Stimulated activated CD4-positive, alpha-beta T cell treated with anti-CD3 and anti-CD28 coated beads, Interleukin-2, amount 100 ng/mL, for 4 hours (primary cell): Measurements from ENCODE around the gene PIK3CD.
"Not testable (repeated sequence)": the region's sequence is repeated elsewhere in the genome, so short reads cannot be mapped to it uniquely, and the experiment has no call there.

ENCODE experiments used
- DNase-seq: peaks from one replicate; pipeline ENCODE4 v3.0.0-alpha.2; 2020; ENCODE audit warnings: low read depth

PIK3CD gene

DNA sequence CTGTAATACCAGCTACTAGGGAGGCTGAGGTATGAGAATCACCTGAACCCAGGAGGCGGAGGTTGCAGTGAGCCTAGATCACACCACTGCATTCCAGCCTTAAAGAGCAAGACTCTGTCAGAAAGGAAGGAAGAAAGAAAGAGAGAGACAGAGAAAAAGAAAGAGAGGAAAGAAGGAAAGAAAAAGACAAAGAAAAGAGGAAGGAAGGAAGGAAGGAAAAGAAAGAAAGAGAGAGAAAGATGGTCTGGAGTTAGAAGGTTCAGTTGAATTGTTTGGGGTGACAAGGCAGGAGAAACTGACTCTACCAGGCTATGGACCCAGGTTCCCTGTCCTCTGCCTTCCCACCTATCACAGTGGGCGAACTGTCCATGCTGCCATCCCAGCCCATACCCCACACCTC lies 27.4 kb upstream of the PIK3CD start:
- no peak for DNase-seq

- DNase-seq: not testable (repeated sequence)
These were observed 26.5 kb upstream of the PIK3CD start for GRCh38 chr1:9625030-9625429.

- DNase-seq: no peak
These were observed 25.3 kb upstream of the PIK3CD start for GRCh38 chr1:9626201-9626608.

DNA sequence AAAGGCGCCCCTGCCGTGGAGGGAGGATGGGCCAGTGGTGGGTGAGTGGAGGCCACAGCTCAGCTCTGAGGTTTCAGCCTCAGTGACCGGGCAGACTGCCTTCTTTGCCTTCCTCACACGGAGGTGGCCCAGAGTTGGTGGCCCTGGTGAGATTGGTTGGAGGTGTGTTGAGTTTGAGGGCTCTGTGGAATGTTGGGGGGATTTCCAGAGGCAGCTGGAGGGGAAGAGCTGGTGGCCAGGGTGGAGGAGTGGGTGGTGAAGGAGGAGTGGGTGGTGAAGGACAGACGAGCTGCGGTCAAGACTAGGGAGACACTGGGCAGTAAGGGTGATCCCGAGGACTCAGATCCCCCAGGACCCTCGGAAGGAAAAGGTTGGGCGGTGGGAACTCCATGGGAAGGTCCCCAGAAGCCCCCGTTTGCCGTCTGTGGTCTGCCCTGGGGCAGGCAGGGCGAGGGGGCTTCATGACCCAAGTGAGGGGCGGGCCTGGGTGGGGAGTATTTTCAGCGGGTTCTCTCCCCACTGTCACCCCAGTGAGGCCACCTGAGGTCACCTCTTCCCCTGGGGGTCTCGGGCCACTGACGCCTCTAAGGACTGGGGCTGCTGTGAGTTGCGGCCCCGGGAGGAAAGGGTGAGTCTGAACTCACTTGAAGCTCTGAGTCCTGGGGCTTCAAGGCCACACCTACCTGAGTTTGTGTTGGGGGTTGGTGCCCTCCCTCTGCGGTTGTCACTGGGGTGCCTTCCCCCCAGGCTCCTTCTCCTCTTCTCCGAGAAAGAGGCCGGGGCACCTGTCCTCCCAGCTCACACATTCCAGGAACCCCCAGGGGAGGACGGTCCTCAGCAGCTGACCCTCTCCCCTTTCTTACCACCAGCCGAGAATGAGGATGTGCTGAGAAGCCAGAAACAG lies 22.7 kb upstream of the PIK3CD start:
- DNase-seq: peak; percentile 47

GRCh38 chr1:9629445-9630201 lies 21.9 kb upstream of the PIK3CD start:
- peak; percentile 53 for DNase-seq

DNA sequence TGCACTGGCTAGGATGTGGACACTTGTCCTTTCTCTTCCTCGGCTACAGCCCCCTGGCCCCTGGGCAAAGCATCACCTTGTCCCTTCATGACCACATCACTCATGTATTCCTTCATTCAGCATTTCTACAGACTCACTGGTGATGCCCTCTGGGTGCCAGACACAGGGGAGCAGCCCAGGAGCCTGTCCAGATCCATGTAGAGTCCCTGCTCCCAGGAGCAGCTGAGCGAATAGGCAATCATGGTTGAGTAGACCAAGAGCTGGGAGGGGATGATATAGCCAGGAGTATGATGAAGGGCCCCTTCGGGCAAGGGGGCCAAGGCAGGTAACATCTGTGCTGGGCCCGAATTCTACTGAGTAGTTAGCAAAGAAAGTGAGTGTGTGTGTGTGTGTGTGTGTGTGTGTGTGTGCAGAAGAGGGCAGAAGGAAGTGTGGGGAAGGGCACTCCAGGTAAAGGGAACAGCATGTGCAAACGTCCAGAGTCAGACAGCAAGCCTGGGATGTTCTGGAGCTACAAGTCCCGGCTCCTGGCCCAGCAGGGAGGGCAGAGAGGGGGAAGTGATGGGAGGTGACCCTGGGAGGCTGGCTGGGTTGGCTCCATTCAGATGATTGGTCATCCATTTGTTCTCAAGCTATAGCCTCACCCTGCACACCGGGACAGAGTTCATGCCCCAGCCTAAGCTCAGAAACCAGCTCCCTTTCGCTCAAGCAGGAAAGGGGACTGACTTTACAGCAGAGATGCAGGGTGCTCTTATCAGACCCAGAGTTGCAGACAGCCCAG lies 21.0 kb upstream of the PIK3CD start:
- DNase-seq: no peak

- DNase-seq: no peak
These were observed 19.9 kb upstream of the PIK3CD start for GRCh38 chr1:9631613-9632012.

DNA sequence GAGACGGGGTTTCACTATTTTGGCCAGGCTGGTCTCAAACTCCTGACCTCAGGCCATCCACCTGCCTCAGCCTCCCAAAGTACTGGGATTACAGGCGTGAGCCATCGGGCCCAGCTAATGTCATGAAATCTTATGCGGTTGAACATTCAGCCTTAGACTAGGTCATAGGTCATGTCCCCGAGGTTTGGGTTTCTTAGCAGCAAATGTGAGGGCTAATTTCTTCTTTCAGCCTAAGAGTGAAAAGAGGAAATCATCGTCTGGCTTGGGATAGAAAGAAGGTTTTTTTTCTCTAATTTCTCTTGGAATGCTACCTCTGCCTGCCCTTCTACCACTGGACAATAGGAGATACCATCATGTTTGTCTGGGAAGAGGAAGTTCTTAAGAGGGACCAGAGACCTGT lies 18.0 kb upstream of the PIK3CD start:
- DNase-seq: no peak

GRCh38 chr1:9634582-9634981 lies 16.9 kb upstream of the PIK3CD start:
- DNase-seq: no peak

GRCh38 chr1:9639227-9639626 lies 12.3 kb upstream of the PIK3CD start:
- DNase-seq: no peak

GRCh38 chr1:9643351-9644256 lies 7.9 kb upstream of the PIK3CD start:
- no peak for DNase-seq

DNA sequence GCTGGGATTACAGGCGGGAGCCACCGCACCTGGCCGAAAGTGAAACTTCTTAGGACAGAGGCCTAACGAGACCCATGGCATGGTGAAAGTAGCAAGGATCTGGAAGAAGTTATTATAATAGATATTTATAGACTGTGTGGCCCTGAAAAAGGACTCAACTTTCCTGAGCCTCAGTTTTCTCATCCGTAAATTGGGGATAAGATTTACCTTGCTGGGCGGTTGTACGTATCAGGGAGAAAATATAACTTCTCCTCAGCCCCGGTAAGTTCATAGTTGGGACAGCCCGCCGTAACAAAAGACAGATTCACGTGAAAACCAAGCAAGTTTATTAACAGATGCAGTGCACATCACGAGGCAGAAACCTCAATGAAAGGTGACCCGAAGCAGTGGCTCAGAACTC lies 5.5 kb upstream of the PIK3CD start:
- no peak for DNase-seq

GRCh38 chr1:9648171-9648570 lies 3.4 kb upstream of the PIK3CD start:
- no peak for DNase-seq

- DNase-seq: no peak
These were observed 1.8 kb upstream of the PIK3CD start for GRCh38 chr1:9649769-9650168.

DNA sequence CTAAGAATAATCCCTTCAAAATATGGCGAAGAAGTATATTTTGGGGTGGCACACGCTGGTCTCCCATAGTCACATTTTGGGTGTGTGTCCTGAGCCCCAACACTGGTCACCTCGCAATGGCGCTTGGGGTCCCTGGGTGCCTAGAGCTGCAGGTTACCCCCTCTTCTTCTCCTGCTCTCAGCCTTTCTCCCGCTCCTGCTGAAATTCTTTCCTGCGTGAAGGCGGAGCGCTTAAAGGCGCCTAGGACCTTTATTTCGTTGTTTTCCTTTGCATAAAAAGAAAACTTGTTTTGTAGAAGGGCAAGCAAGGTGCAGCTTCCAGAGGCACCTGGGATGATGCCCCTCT lies 339 bp upstream of the PIK3CD start:
- DNase-seq: no peak

- no peak for DNase-seq
These were observed 1.1 kb downstream of the PIK3CD start for GRCh38 chr1:9652379-9653209.

DNA sequence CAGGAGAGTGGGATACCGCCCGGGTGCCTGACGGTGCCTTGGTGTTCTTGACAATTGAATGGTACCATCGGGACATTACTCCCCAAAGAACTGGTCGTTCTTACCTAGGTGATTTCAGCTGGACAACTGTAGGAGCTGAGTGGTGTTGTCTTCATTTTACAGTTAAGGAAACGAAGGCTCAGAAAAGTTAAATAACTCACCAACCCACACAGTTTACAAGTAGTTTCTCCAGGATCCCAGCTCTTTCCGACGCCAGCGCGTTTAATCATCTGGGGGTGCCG lies 1.6 kb downstream of the PIK3CD start:
- no peak for DNase-seq

DNA sequence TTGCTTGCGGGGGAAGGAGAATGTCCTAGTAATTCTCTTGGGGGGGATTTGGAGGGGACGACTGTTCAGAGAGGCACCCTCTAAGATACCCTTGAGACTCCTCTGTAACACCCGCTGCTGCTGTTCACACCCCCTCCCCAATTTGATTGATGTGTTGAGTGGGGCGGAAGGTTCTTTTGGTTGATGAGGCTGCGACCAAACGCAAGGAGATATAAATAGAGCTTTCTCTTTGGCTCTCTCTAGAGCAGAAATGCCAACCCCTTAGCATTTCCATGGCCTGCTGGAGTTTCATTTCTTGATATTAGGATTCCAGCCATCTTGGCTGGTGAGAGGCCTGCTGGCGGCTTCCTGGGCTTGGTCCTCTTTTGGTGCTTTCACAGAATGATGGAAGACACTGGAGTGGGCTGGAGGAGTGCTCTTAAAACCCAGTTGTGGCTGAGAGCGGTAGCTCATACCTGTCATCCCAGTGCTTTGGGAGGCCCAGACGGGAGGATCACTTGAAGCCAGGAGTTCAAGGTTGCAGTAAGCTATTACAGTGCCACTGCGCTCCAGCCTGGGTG lies 2.0 kb downstream of the PIK3CD start:
- DNase-seq: no peak

DNA sequence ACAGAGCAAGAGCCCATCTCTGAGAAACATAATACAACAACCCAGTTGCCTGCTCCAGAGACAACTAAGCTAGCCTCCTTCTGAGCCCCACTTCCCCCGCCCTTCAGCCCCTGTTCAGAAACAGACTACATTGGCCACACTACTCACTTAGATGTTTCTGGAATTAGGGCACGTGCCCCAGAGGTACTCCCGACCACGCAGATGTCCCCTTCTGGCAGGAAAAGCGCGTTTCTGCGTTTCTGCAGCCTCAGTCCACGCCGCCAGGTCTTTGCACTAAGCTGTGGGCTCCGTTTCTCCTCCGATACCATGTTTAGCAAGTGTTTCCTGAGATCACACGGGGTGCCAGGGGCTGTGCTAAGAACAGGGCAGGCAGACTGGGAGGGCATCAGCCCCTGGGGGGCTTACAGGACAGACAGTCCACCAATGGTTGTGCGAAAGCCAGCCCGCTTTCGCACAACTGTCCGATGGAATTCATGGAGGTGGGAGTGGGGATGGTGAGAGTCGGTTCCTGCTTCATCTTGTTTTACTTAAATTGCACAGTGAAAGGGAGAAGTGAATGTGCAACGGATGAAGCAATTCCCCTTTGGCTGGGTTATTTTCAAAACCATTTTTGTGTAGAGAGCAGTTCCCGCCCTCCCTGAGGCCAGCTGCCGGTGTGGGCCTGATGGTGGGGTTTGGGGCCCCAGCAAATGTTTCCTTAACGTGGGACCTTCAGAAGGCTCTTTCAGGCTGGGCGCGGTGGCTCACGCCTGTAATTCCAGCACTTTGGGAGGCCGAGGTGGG lies 2.7 kb downstream of the PIK3CD start:
- DNase-seq: no peak
